ENCODE data around the gene XBP1.
"Not testable (repeated sequence)": the region's sequence is repeated elsewhere in the genome, so short reads cannot be mapped to it uniquely, and the experiment has no call there.

Gene XBP1

DNA sequence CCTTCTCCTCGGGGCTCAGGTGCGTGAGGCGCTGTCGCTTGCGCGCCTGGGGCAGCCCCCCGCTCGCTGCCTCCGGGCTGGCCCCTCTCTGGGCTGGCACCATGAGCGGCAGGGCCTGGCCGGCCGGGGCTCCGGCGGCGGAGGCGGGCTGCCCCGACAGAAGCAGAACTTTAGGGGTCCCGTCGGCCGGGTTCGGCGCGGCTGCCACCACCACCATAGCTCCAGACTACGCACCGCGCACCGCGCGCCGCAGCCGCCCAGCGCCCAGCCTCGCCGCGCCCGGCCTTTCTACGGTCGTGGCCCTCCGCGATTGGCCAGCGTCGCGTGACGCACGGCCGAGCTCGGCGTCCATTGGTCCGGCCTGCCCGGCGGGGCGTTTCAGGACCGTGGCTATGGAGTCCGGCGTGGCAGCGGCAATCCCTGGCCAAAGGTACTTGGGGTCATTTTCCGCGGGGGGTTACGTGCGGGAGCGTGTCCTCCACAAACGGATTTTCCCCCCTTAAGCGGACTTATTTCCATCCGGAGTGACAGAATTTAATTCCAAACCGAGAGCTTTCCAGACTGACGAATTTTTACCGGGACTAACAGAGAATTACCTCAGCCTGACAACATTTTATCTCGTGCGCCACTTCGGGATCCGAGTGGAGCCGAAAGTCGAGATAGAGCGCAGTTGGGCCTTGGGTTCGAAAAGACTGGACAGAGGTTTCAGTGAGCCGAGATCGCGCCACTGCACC lies at the start of gene XBP1:
Gene XBP1 (minus strand): TSS at position 262 of the 734 bp plus-strand sequence.
- peak within 1 kb of the TSS; percentile 90 to 97 for H3K4me3 ChIP-seq (ENCODE audit: low read length in 2 of 2)
- H3K27me3 ChIP-seq (ENCODE audit: control insufficient read depth in 1 of 2, insufficient read depth in 2 of 2, low read length in 2 of 2), result no peaks in the 10 kb centered on the region
- peaks cover 14 to 19% of the 10 kb centered on the region in 2 donors for H3K36me3 ChIP-seq (ENCODE audit: control insufficient read depth in 2 of 2, insufficient read depth in 2 of 2, low read length in 2 of 2)
- H3K4me1 ChIP-seq (ENCODE audit: control insufficient read depth, insufficient read depth, low read length), result peaks cover 35% of the 10 kb centered on the region
- no peaks in the 10 kb centered on the region for H3K9me3 ChIP-seq (ENCODE audit: control insufficient read depth in 2 of 2, low read length in 2 of 2)
- peak within 1 kb of the TSS; percentile 98 for H3K27ac ChIP-seq (ENCODE audit: low read length)
- H3K9ac ChIP-seq (ENCODE audit: low read length in 2 of 2), result peak within 1 kb of the TSS; percentile 98 to 100

DNA sequence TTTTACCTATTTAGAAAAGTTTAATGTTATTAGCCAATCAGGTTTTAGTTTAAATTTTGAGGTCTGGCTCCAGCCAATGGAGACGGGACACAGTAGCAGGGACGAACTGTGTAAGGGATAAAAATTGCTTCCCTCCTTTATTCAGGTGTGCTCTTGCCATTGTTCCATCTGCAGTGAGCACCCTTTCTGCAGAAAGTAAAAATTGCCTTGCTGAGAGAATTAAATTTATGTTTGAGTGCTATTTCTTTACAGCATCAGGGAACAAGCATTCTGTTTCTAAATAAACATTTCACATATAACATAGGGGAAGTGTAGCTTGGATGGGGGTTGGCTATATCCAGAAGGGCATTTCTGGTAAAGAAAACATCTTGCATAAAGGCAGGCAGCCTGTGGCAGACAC lies 46.6 kb upstream of the XBP1 start:
- Histone ChIP-seq H3K36me3 (ENCODE audit: control insufficient read depth in 2 of 2, insufficient read depth in 2 of 2, low read length in 2 of 2) (no peaks in the 10 kb centered on the region), H3K4me3 (ENCODE audit: low read length in 2 of 2) (no peak overlapping the region), H3K9me3 (ENCODE audit: control insufficient read depth in 2 of 2, low read length in 2 of 2) (peaks cover 0 to 3% of the 10 kb centered on the region in 2 donors), H3K9ac (ENCODE audit: low read length in 2 of 2) (no peak overlapping the region), H3K4me1 (ENCODE audit: control insufficient read depth, insufficient read depth, low read length) (no peaks in the 10 kb centered on the region), H3K27me3 (ENCODE audit: control insufficient read depth in 1 of 2, insufficient read depth in 2 of 2, low read length in 2 of 2) (no peaks in the 10 kb centered on the region), H3K27ac (ENCODE audit: low read length) (no peak overlapping the region)

DNA sequence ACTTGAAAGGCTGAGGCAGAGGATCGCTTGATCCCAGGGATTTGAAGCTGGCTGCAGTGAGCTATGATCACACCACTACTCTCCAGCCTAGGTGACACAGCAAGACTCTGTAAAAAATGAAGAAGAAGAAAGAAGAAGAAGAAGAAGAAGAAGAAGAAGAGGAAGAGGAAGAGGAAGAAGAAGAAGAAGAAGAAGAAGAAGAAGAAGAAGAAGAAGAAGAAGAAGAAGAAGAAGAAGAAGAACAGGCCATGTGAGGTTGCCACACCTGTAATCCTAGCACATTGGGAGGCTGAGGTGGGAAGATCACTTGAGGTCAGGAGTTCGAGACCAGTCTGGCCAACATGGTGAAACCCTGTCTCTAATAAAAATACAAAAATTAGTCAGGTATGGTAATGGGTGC lies 43.9 kb upstream of the XBP1 start:
- not testable (repeated sequence) for H3K27me3 ChIP-seq (ENCODE audit: control insufficient read depth in 1 of 2, insufficient read depth in 2 of 2, low read length in 2 of 2); H3K9me3 ChIP-seq (ENCODE audit: control insufficient read depth in 2 of 2, low read length in 2 of 2); H3K27ac ChIP-seq (ENCODE audit: low read length); H3K4me1 ChIP-seq (ENCODE audit: control insufficient read depth, insufficient read depth, low read length); H3K4me3 ChIP-seq (ENCODE audit: low read length in 2 of 2); H3K36me3 ChIP-seq (ENCODE audit: control insufficient read depth in 2 of 2, insufficient read depth in 2 of 2, low read length in 2 of 2); H3K9ac ChIP-seq (ENCODE audit: low read length in 2 of 2)

DNA sequence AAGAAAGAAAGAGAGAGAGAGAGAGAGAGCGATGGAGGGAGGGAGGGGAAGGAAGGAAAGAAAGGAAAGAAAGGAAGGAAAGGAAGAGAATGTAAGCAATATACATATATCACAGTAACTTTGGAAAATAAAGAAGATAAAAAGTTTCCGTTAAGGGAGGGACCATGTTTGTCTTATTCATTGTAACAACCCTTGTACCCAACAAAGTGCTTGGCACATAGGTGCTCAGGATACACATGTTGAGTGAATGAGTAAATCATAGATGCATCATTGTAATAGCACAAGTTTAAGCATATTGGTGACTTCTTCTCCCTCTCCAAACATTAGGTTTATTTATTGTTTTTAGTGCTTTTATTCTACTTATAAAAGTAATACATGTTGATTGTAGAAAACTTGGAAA lies 43.3 kb upstream of the XBP1 start:
- Histone ChIP-seq H3K9me3 (ENCODE audit: control insufficient read depth in 2 of 2, low read length in 2 of 2) (peaks cover 0 to 3% of the 10 kb centered on the region in 2 donors), H3K9ac (ENCODE audit: low read length in 2 of 2) (no peak overlapping the region), H3K4me1 (ENCODE audit: control insufficient read depth, insufficient read depth, low read length) (no peaks in the 10 kb centered on the region), H3K27me3 (ENCODE audit: control insufficient read depth in 1 of 2, insufficient read depth in 2 of 2, low read length in 2 of 2) (no peaks in the 10 kb centered on the region), H3K27ac (ENCODE audit: low read length) (no peak overlapping the region), H3K36me3 (ENCODE audit: control insufficient read depth in 2 of 2, insufficient read depth in 2 of 2, low read length in 2 of 2) (no peaks in the 10 kb centered on the region), H3K4me3 (ENCODE audit: low read length in 2 of 2) (no peak overlapping the region)

DNA sequence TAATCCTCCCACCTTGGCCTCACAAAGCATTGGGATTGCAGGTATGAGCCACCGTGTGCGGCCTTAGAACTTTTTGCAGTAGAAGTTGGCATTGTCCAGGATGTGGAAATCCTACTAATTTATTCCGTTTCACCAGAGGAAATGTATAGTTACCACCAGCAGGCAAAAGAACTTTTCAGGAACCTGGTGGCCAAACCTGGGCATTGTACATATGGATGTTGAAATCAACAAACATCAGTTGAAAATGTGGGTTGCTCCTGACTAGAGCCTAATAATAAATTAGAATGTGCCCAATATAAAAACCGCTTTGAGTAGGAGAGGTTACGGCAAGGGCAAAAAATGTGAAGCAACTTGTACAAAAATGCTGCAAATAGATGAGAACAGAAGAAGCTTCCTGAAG lies 40.7 kb upstream of the XBP1 start:
- H3K36me3 ChIP-seq (ENCODE audit: control insufficient read depth in 2 of 2, insufficient read depth in 2 of 2, low read length in 2 of 2), result no peaks in the 10 kb centered on the region
- H3K9me3 ChIP-seq (ENCODE audit: control insufficient read depth in 2 of 2, low read length in 2 of 2), result no peaks in the 10 kb centered on the region
- no peak overlapping the region for H3K4me3 ChIP-seq (ENCODE audit: low read length in 2 of 2)
- H3K9ac ChIP-seq (ENCODE audit: low read length in 2 of 2), result no peak overlapping the region
- no peaks in the 10 kb centered on the region for H3K4me1 ChIP-seq (ENCODE audit: control insufficient read depth, insufficient read depth, low read length)
- no peaks in the 10 kb centered on the region for H3K27me3 ChIP-seq (ENCODE audit: control insufficient read depth in 1 of 2, insufficient read depth in 2 of 2, low read length in 2 of 2)
- H3K27ac ChIP-seq (ENCODE audit: low read length), result no peak overlapping the region

DNA sequence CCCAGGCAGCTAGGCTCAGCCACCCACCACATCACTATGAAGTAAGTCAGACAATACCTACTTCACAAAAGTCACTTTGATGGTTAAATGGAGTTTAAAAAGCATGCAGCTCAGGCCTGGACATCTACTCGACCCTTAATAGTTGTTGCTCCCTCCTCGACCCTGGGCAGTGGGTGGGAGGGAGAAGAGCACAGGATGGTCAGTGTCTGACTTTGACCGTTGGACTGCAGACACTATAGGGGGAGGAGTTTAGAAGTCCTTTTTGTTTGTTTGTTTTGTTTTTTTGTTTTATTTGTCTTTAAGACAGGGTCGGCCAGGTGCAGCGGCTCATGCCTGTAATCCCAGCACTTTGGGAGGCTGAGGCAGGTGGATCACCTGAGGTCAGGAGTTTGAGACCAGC lies 38.6 kb upstream of the XBP1 start:
- H3K27me3 ChIP-seq (ENCODE audit: control insufficient read depth in 1 of 2, insufficient read depth in 2 of 2, low read length in 2 of 2), result no peaks in the 10 kb centered on the region
- no peak overlapping the region for H3K9ac ChIP-seq (ENCODE audit: low read length in 2 of 2)
- H3K4me1 ChIP-seq (ENCODE audit: control insufficient read depth, insufficient read depth, low read length), result no peaks in the 10 kb centered on the region
- H3K36me3 ChIP-seq (ENCODE audit: control insufficient read depth in 2 of 2, insufficient read depth in 2 of 2, low read length in 2 of 2), result no peaks in the 10 kb centered on the region
- no peak overlapping the region for H3K4me3 ChIP-seq (ENCODE audit: low read length in 2 of 2)
- H3K27ac ChIP-seq (ENCODE audit: low read length), result no peak overlapping the region
- no peaks in the 10 kb centered on the region for H3K9me3 ChIP-seq (ENCODE audit: control insufficient read depth in 2 of 2, low read length in 2 of 2)

DNA sequence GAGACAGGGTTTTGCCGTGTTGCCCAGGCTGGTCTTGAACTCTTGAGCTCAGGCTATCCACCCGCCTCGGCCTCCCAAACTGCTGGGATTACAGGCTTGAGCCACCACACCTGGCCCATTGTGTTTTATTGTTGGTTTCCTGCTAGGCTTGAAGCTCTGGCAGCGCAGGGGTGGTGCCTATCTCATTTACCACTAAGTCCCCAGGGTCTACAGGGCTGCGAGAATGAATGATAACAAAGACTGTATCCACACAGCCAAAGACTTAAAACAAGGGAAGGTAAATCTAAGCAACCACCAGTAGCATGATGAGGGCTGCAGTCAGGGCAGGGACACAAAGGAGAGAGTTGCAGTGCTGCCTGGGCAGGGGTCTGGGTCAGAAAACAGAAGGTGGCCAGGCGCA lies 37.3 kb upstream of the XBP1 start:
- no peak overlapping the region for H3K9ac ChIP-seq (ENCODE audit: low read length in 2 of 2)
- H3K4me1 ChIP-seq (ENCODE audit: control insufficient read depth, insufficient read depth, low read length), result no peaks in the 10 kb centered on the region
- H3K36me3 ChIP-seq (ENCODE audit: control insufficient read depth in 2 of 2, insufficient read depth in 2 of 2, low read length in 2 of 2), result peaks cover 0 to 2% of the 10 kb centered on the region in 2 donors
- H3K9me3 ChIP-seq (ENCODE audit: control insufficient read depth in 2 of 2, low read length in 2 of 2), result no peaks in the 10 kb centered on the region
- no peak overlapping the region for H3K27ac ChIP-seq (ENCODE audit: low read length)
- H3K4me3 ChIP-seq (ENCODE audit: low read length in 2 of 2), result no peak overlapping the region
- H3K27me3 ChIP-seq (ENCODE audit: control insufficient read depth in 1 of 2, insufficient read depth in 2 of 2, low read length in 2 of 2), result no peaks in the 10 kb centered on the region

DNA sequence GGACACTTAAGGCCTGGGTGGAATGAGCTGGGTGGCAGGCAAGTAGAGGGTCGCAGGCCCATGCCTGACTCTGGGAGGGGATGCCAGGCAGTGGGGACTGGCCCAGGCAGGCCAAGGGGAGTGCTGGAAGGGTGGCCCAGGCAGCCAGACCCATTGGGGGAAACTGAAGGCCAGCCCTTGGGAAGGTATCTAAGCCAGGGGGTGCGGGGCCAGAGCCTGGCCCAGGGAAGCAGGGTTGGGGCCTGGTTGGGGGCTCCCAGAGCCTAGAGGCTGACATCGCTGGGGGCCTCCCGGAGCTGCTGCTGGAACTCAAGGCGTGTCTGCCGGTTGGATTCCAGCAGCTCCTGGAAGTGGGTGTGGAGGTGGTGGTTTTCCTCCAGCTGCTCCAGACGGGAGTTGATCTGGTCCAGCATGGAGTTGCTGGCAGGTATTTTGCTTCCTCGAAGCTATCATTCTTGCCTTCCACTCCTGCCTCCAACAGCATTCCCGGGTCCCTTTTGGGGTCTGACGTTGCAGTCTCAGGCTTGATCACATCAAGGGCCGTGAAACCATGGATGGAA lies 35.3 kb upstream of the XBP1 start:
- Histone ChIP-seq H3K9ac (ENCODE audit: low read length in 2 of 2) (no peak overlapping the region), H3K4me3 (ENCODE audit: low read length in 2 of 2) (no peak overlapping the region), H3K9me3 (ENCODE audit: control insufficient read depth in 2 of 2, low read length in 2 of 2) (no peaks in the 10 kb centered on the region), H3K27ac (ENCODE audit: low read length) (no peak overlapping the region), H3K4me1 (ENCODE audit: control insufficient read depth, insufficient read depth, low read length) (no peaks in the 10 kb centered on the region), H3K36me3 (ENCODE audit: control insufficient read depth in 2 of 2, insufficient read depth in 2 of 2, low read length in 2 of 2) (peaks cover 0 to 2% of the 10 kb centered on the region in 2 donors), H3K27me3 (ENCODE audit: control insufficient read depth in 1 of 2, insufficient read depth in 2 of 2, low read length in 2 of 2) (no peaks in the 10 kb centered on the region)

DNA sequence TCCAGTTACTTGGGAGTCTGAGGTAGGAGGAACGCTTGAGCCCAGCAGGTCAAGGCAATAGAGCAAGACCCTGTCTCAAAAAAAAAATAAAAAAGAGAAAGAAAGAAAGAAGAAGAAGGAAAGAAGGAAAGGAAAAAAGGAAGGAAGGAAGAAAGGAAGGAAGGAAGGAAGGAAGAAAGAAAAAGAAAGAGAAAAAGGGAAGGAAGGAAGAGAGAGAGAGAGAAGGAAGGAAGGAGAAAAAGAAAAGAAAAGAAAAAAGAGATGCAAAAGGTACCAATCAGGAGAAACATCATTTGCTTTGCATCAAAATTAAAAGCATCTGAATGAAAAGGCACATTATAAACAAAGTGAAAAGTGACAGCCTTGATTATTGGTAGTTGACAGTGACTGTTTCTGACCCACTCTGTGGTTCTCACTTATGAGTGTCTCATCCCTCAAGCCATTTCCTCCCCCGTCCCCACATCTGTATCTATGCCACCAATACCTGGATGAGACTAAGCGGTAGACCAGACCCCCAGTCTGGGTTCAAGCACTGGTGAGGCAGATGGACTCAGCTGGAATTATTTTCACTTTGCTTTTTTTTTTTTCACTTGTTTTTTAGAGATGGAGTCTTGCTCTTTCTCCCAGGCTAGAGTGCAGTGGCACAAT lies 33.0 kb upstream of the XBP1 start:
- Histone ChIP-seq H3K4me3 (ENCODE audit: low read length in 2 of 2) (no peak overlapping the region), H3K4me1 (ENCODE audit: control insufficient read depth, insufficient read depth, low read length) (peaks cover 8% of the 10 kb centered on the region), H3K36me3 (ENCODE audit: control insufficient read depth in 2 of 2, insufficient read depth in 2 of 2, low read length in 2 of 2) (peaks cover 0 to 2% of the 10 kb centered on the region in 2 donors), H3K27me3 (ENCODE audit: control insufficient read depth in 1 of 2, insufficient read depth in 2 of 2, low read length in 2 of 2) (no peaks in the 10 kb centered on the region), H3K27ac (ENCODE audit: low read length) (no peak overlapping the region), H3K9me3 (ENCODE audit: control insufficient read depth in 2 of 2, low read length in 2 of 2) (no peaks in the 10 kb centered on the region), H3K9ac (ENCODE audit: low read length in 2 of 2) (no peak overlapping the region)

DNA sequence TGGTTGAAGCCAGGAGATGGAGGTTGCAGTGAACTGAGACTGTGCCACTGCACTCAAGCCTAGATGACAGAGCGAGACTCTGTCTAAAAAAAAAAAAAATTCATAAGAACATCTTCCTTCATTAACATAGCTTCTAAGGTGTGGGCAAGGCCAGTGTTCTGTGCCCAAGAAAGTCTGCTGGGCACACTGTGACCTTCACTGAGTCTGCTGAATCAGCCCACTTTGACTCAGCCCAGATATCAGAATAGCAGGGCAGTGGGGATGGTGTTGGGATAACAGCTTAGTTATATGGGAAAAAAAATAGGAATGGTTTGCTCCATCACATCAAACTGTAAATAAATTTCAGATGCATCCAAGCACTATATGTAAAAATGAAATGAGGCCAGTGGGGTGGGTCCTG lies 32.4 kb upstream of the XBP1 start:
- peaks cover 8% of the 10 kb centered on the region for H3K4me1 ChIP-seq (ENCODE audit: control insufficient read depth, insufficient read depth, low read length)
- H3K36me3 ChIP-seq (ENCODE audit: control insufficient read depth in 2 of 2, insufficient read depth in 2 of 2, low read length in 2 of 2), result peaks cover 0 to 2% of the 10 kb centered on the region in 2 donors
- no peak overlapping the region for H3K27ac ChIP-seq (ENCODE audit: low read length)
- H3K4me3 ChIP-seq (ENCODE audit: low read length in 2 of 2), result no peak overlapping the region
- H3K9me3 ChIP-seq (ENCODE audit: control insufficient read depth in 2 of 2, low read length in 2 of 2), result no peaks in the 10 kb centered on the region
- no peaks in the 10 kb centered on the region for H3K27me3 ChIP-seq (ENCODE audit: control insufficient read depth in 1 of 2, insufficient read depth in 2 of 2, low read length in 2 of 2)
- no peak overlapping the region for H3K9ac ChIP-seq (ENCODE audit: low read length in 2 of 2)

All from stomach smooth muscle (tissue), 2 donors.